Pericardium fibroblast (primary cell): ENCODE data around the gene VEPH1. TPM values are rescaled to one million over a fixed set of nuclear protein-coding genes. Genes with fewer than 3 reads are reported as not detected.

ENCODE experiments used
- total RNA-seq: library from RNA; depleted of rRNA; stranded (reverse); fragments of >200 nt; gene quantifications from 2 replicates; pipeline ENCODE4 v1.2.3, GENCODE V29; 2015

Gene VEPH1
- 5.1 and 5.3 TPM in 2 replicates for total RNA-seq

DNA sequence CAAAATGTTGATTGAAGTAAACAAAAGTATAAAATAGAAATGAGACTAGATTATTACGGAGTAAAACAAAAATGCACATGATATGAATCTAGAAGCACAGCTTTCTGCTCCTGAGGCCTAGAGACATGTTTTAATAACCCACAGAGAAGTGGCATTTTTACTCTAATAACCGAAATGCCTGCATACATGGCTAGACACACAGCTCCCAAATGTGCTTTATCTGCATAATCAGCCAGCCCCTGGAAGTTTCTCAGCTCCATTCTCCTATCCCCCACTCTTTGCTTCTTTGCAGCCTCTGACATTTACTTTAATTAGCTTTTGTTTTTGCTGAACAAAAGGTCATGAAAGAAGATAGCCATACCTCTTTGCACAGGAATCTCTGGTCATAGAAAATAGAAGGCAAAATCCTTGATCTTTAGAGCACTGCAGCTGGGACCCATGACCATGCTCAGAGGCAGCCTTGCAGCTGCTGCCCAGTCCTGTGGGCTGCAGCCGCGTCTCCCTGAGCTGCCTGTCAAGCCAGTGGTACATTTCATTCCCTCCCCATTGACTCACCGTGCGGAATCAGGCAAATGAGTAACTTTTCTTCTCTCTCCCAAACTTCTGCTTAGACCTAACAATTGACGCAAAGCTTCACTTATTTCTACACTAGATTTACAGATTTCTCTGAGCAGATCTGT, at the start of gene VEPH1:
TSS of gene VEPH1 (minus strand) at position 501 of the 680 bp plus-strand sequence. CDS start 8,067 bp downstream, outside the sequence.

DNA sequence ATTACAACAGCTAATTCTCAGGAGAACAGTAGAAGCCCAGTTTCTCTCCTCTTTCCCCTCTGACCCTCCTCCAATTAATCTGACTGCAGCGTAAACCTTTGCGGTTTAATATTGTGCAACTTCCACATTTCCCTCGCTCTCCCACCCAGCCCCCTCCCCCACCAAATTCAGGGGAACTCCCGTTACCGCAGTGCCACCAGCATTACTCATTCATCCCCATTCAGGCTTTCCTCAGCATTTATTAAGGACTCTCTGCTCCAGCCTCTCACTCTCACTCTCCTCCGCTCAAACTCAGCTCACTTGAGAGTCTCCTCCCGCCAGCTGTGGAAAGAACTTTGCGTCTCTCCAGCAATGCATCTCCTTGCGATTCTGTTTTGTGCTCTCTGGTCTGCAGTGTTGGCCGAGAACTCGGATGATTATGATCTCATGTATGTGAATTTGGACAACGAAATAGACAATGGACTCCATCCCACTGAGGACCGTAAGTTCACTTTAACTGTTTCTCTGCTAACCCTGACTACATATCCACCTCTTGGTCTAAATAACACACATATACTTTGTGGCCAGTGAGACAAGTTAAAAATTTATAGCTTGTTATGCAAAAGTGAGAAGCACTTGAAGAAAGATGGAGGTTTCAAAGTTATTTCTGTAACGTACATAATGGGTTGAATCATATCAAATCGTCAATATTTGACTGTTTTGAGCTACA, 66.5 kb downstream of the VEPH1 start, which contains the start of gene PTX3:
TSS of gene PTX3 (plus strand) at position 268 of the 709 bp plus-strand sequence. CDS start at position 352, 84 bp downstream.

Other genes starting within 250 kb of the VEPH1 start
- 1,042 and 2,456 TPM in 2 replicates for gene PTX3, start 66.6 kb downstream of the VEPH1 start, total RNA-seq